SK-N-SH (cell line): ENCODE results near the gene BCR. TPM values are rescaled to one million over a fixed set of nuclear protein-coding genes. Genes with fewer than 3 reads are reported as not detected.

Experiments
- CTCF ChIA-PET: fragments of 300-600, 350-600 bp; formaldehyde crosslinking; extraction: SDS; loops from one replicate; lab custom pipeline; 2021; lab: Yijun Ruan, JAX
- POLR2A ChIA-PET: fragments of 350-600 bp; sonication (Branson Sonifier 250); formaldehyde crosslinking; extraction: SDS; loops from one replicate; lab custom pipeline; 2020; ENCODE audit warnings: antibody characterized with exemption, inconsistent platforms; lab: Yijun Ruan, JAX
- DNase-seq: peaks from one replicate; pipeline ENCODE4 v3.0.0; 2012
- H2AFZ ChIP-seq: fragments of 200-600 bp; sonication (generic); 2 replicates; pipeline ENCODE4 v1.8.1; 2016; ENCODE audit warnings: antibody characterized with exemption, mild to moderate bottlenecking, low read depth
- H3F3A ChIP-seq: fragments of 200-600 bp; sonication (generic); replicated peaks from 2 replicates; pipeline ENCODE3; 2016; ENCODE audit warnings: antibody characterized with exemption, mild to moderate bottlenecking; ENCODE audit not compliant: insufficient read depth
- H3K27ac ChIP-seq, 2 experiments: fragments of 200-500 bp in 1 of 2; fragments of 200-600 bp in 1 of 2; sonication (Bioruptor generic) in 1 of 2; sonication (generic), shearing (Covaris generic) in 1 of 2; 2 replicates each; pipeline versions ENCODE4 v1.5.1 to v1.6.1; 2014 to 2016; ENCODE audit warnings: low read depth in 2 of 2, inconsistent platforms in 1 of 2, low read length in 1 of 2, mild to moderate bottlenecking in 1 of 2, mixed read lengths in 1 of 2
- H3K27me3 ChIP-seq: fragments of 200-600 bp; sonication (generic), shearing (Covaris generic); 2 replicates; pipeline ENCODE4 v1.6.1; 2016; ENCODE audit warnings: mixed run types; ENCODE audit not compliant: insufficient read depth
- H3K36me3 ChIP-seq, 2 experiments: fragments of 200-500 bp in 1 of 2; fragments of 200-600 bp in 1 of 2; sonication (Bioruptor generic) in 1 of 2; sonication (generic) in 1 of 2; replicated peaks in 1 of 2; 2 replicates each; pipeline versions ENCODE3 to v1.5.1; 2014 to 2016; ENCODE audit warnings: low read length in 1 of 2, mild to moderate bottlenecking in 1 of 2; ENCODE audit not compliant: insufficient read depth in 2 of 2, control insufficient read depth in 1 of 2
- H3K4me1 ChIP-seq, 2 experiments: fragments of 200-500 bp in 1 of 2; fragments of 200-600 bp in 1 of 2; sonication (Bioruptor generic) in 1 of 2; sonication (generic), shearing (Covaris generic) in 1 of 2; 2 replicates each; pipeline versions ENCODE4 v1.5.1 to v1.6.1; 2014 to 2016; ENCODE audit warnings: low read depth in 1 of 2, low read length in 1 of 2, mixed run types in 1 of 2; ENCODE audit not compliant: insufficient read depth in 2 of 2, control insufficient read depth in 1 of 2
- H3K4me2 ChIP-seq: fragments of 200-600 bp; sonication (generic), shearing (Covaris generic); 2 replicates; pipeline ENCODE4 v1.6.1; 2017; ENCODE audit warnings: mixed run types
- H3K4me3 ChIP-seq, 2 experiments: fragments of 200-500 bp in 1 of 2; fragments of 200-600 bp in 1 of 2; sonication (Bioruptor generic) in 1 of 2; sonication (generic), shearing (Covaris generic) in 1 of 2; 2 replicates each; pipeline versions ENCODE4 v1.5.1 to v1.8.1; 2014 to 2016; ENCODE audit warnings: low read depth in 2 of 2, inconsistent platforms in 1 of 2, low read length in 1 of 2, mild to moderate bottlenecking in 1 of 2, mixed read lengths in 1 of 2, moderate library complexity in 1 of 2
- H3K79me2 ChIP-seq: fragments of 200-600 bp; sonication (generic); 2 replicates; pipeline ENCODE4 v1.8.1; 2017; ENCODE audit warnings: mild to moderate bottlenecking; ENCODE audit not compliant: insufficient read depth
- H3K9ac ChIP-seq: fragments of 200-600 bp; sonication (generic); 2 replicates; pipeline ENCODE4 v1.6.1; 2017; ENCODE audit warnings: mixed run types
- H3K9me2 ChIP-seq: fragments of 200-600 bp; sonication (generic); 2 replicates; pipeline ENCODE4 v1.6.1; 2017; ENCODE audit warnings: mixed run types
- H3K9me3 ChIP-seq: fragments of 200-600 bp; sonication (generic); 2 replicates; pipeline ENCODE4 v1.6.1; 2017; ENCODE audit warnings: mixed run types, mild to moderate bottlenecking, moderate library complexity
- H4K20me1 ChIP-seq: fragments of 200-600 bp; sonication (generic); 2 replicates; pipeline ENCODE4 v1.6.1; 2017; ENCODE audit warnings: mild to moderate bottlenecking, mixed run types; ENCODE audit not compliant: insufficient read depth
- ELF1 ChIP-seq: IDR thresholded peaks from 2 replicates; pipeline ENCODE4 v1.4.0; 2012
- FOSL2 ChIP-seq: IDR thresholded peaks from 2 replicates; pipeline ENCODE4 v1.4.0; 2012; ENCODE audit warnings: low read depth, mild to moderate bottlenecking, moderate library complexity, borderline replicate concordance
- FOXJ3 ChIP-seq: sonication (generic); formaldehyde crosslinking; IDR thresholded peaks from 2 replicates; pipeline ENCODE4 v1.5.1; 2020; ENCODE audit warnings: mild to moderate bottlenecking, missing genetic modification reagents
- FOXM1 ChIP-seq: IDR thresholded peaks from 2 replicates; pipeline ENCODE4 v1.4.0; 2012; ENCODE audit warnings: low read depth, mild to moderate bottlenecking
- GABPA ChIP-seq: IDR thresholded peaks from 2 replicates; pipeline ENCODE4 v1.4.0; 2012; ENCODE audit warnings: low read depth, mild to moderate bottlenecking
- JUND ChIP-seq: IDR thresholded peaks from 2 replicates; pipeline ENCODE4 v1.4.0; 2012
- REST ChIP-seq: IDR thresholded peaks from 2 replicates; pipeline ENCODE4 v1.6.1; 2012; ENCODE audit warnings: mild to moderate bottlenecking, low read depth, low read length, moderate library complexity
- RFX5 ChIP-seq: IDR thresholded peaks from 2 replicates; pipeline ENCODE4 v1.6.1; 2012; ENCODE audit warnings: mild to moderate bottlenecking, improper control_type of control experiment, low read length
- SMC3 ChIP-seq: IDR thresholded peaks from 2 replicates; pipeline ENCODE4 v1.6.1; 2012; ENCODE audit warnings: low read depth, low read length, improper control_type of control experiment
- TAF1 ChIP-seq: IDR thresholded peaks from 2 replicates; pipeline ENCODE4 v1.6.1; 2012; ENCODE audit warnings: low read depth, mild to moderate bottlenecking, low read length, moderate library complexity, borderline replicate concordance
- USF1 ChIP-seq: IDR thresholded peaks from 2 replicates; pipeline ENCODE4 v1.4.0; 2012; ENCODE audit warnings: low read depth, borderline replicate concordance
- WGBS: methylation state at CpG from one replicate; pipeline ENCODE4 v1.1.6; 2017; ENCODE audit warnings: low lambda C conversion rate; 5-methylcytosine and 5-hydroxymethylcytosine counted together
- polyA plus RNA-seq, 3 experiments: library from polyadenylated mRNA; depleted of rRNA; stranded (reverse); fragments of >200 nt; gene quantifications; 2 replicates each; pipeline ENCODE4 v1.2.3, GENCODE V29; 2012
- TF ChIP-seq, protein P1 (sequence below): fragments of 150-350 bp; IDR thresholded peaks from 2 replicates; pipeline ENCODE4 v1.6.1; 2017; ENCODE audit warnings: antibody characterized with exemption, low read length, low read depth, borderline replicate concordance
- TF ChIP-seq, protein P2 (sequence below): IDR thresholded peaks from 2 replicates; pipeline ENCODE4 v1.4.0; 2012; ENCODE audit warnings: low read depth

Gene BCR
- polyA plus RNA-seq, 1 of the 3 experiments (the other 2 are of a cell fraction) = 50.9 TPM

GRCh38 chr22:23282516-23282915 lies 102.2 kb downstream of the BCR start (continued):
- TF ChIP-seq, protein P1, sequence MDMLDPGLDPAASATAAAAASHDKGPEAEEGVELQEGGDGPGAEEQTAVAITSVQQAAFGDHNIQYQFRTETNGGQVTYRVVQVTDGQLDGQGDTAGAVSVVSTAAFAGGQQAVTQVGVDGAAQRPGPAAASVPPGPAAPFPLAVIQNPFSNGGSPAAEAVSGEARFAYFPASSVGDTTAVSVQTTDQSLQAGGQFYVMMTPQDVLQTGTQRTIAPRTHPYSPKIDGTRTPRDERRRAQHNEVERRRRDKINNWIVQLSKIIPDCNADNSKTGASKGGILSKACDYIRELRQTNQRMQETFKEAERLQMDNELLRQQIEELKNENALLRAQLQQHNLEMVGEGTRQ = no peak

- no peak overlapping the region; a peak in 1 of 4 replicates for H3K27ac ChIP-seq
- H3K9me2 ChIP-seq = no peaks in the 10 kb centered on the region
- no peak for DNase-seq
- no peak overlapping the region for H3K9ac ChIP-seq
- peaks cover 3 to 39% of the 10 kb centered on the region in 2 experiments for H3K36me3 ChIP-seq
- peaks cover 5% of the 10 kb centered on the region for H3F3A ChIP-seq
- H3K4me1 ChIP-seq = peaks cover 6 to 14% of the 10 kb centered on the region in 2 experiments; a peak in 3 of 4 replicates
- ChIA-PET POLR2A (no interaction called here), CTCF (interaction anchor here (1.1 to 25.8 kb wide), 15 partner anchors 9 to 325 kb away, joined by 4 to 587 read pairs (median 8); partner anchors contain the start of gene BCR)
- no peaks in the 10 kb centered on the region for H3K79me2 ChIP-seq
- no peak overlapping the region for H3K4me3 ChIP-seq
- 0 out of 2 replicates have a peak, but pooled peaks cover 3% of the 10 kb centered on the region for H4K20me1 ChIP-seq
- no peaks in the 10 kb centered on the region for H3K9me3 ChIP-seq
- WGBS = 93% methylated on average over 11 of the region's 11 CpGs
- TF ChIP-seq, protein P2, sequence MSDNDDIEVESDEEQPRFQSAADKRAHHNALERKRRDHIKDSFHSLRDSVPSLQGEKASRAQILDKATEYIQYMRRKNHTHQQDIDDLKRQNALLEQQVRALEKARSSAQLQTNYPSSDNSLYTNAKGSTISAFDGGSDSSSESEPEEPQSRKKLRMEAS = no peak
- TF ChIP-seq TAF1 (no peak), SMC3 (no peak), FOSL2 (no peak), USF1 (no peak), RFX5 (no peak), FOXM1 (no peak), GABPA (no peak), FOXJ3 (CRISPR knock-in tag) (no peak), REST (no peak), JUND (no peak), ELF1 (no peak)
- H3K4me2 ChIP-seq = no peak overlapping the region
- no peaks in the 10 kb centered on the region for H3K27me3 ChIP-seq
- H2AFZ ChIP-seq = no peak overlapping the region
These were observed 102.7 kb downstream of the BCR start for GRCh38 chr22:23282986-23283385.
